Pons (tissue), 1 donor: Measurements from ENCODE around the gene THAP4.
"Not testable (repeated sequence)": the region's sequence is repeated elsewhere in the genome, so short reads cannot be mapped to it uniquely, and the experiment has no call there.

Experiments used
- DNase-seq: peaks from one replicate; pipeline ENCODE4 v3.0.0-alpha.2; 2016; ENCODE audit warnings: low spot score

THAP4 gene

GRCh38 chr2:241612156-241613016 is 24.6 kb downstream of the THAP4 start:
- DNase-seq, result no peak

GRCh38 chr2:241611062-241611461 is 25.9 kb downstream of the THAP4 start:
- DNase-seq, result no peak

GRCh38 chr2:241609859-241610793 is 26.8 kb downstream of the THAP4 start:
- peak; percentile 27 for DNase-seq

GRCh38 chr2:241608881-241609280 is 28.1 kb downstream of the THAP4 start:
- DNase-seq, result no peak

DNA sequence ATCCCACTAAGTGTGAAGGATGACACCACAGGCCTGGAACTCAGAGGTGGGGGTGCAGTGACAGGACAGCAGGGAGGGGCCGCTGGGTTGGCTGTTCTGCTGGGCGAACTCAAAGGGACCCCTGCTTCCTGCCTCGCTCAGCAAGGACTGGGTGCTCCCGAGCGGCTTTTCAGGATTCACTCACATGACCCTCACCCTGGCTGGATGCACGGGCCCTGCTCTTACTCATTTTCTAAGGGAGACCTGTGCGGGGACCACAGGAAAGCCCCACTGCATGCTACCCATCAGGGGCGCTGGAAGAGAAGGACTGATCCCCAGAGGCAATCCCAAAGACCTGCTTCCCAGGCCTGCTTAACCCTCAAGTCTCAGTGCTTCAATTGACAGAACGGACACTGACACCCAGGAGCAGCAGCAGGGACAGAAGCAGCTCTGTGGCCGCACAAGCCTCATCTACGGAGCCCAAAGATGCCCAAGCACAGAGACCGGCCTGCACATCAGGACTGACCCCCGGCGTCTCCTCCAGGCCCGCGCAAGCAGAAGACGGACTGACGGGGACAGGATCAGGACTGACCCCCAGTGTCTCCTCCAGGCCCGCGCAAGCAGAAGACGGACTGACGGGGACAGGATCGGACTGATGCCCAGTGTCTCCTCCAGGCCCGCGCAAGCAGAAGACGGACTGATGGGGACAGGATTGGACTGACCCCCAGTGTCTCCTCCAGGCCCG is 29.6 kb downstream of the THAP4 start:
- DNase-seq, result no peak

- DNase-seq, result no peak
These were observed 30.8 kb downstream of the THAP4 start for GRCh38 chr2:241606186-241606585.

DNA sequence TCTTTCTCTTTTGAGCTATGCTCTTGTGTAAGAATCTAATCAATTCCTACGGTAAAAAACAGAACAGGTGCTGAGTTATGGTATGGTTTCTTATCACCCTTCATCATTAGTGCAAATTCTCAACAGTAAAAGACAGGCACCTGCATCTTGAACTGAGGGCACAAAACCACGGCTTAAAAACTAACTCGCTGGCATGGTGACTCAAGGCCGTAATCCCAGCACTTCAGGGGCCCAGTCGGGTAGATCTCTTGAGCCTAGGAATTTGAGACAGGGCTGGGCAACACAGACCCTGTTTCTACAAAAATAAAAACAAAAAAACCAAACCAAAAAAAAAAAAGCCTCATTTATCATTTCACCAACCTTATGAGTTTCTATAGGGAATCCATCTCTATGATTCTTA is 33.3 kb downstream of the THAP4 start:
- no peak for DNase-seq

DNA sequence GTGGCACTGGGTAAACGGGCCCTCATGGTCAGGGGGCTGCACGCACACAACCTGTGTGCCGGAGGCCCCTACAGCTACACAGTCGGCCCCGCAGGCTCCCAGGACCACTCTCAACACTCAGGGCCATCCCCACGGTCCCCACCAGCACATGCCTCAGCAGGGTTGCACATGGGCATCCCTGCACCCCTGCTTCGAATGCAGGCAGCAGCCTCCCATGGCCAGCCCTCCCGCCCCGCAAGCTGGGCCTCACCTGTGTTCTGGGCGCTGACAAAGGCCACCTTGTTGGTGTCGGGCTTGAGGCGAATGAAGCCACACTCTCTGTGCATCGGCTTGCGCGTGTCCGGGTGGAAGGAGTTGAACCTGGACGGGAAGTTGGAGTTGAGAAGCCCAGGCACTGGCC is 34.2 kb downstream of the THAP4 start:
- DNase-seq, result no peak

GRCh38 chr2:241601841-241602240 is 35.1 kb downstream of the THAP4 start:
- no peak for DNase-seq

DNA sequence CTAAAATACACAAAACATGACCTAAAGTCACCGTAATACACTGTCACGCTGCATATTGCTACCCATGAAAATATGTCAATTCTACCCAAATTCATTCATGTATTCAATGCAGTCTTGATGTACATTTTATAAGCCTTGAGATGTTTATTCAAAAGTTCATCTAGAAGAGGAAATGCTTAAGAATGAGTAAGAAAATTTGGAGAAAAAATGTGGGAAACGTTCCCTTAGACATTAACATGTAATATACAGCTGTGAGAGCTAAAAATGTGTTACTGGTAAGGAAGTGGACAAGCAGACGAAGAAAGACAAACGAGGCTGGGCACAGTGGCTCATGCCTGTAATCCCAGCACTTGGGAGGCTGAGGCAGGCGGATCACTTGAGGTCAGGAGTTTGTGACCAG is 37.3 kb downstream of the THAP4 start:
- no peak for DNase-seq

DNA sequence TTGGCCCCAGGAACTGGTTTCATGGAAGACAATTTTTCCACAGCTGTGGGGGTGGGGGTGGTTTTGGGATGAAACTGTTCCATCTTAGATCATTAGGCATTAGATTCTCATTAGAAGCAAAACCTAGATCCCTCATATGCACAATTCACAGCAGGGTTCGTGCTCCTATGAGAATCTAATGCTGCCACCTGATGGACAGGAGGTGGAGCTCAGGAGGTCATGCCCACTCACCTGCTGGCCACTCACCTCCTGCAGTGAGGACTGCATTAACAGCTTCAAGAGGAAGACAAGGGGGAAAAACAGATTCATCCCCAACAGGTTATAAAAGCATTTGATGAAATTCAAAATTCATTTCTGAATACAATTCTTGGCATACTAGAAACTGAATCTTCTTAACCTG is 38.5 kb downstream of the THAP4 start:
- DNase-seq, result no peak

GRCh38 chr2:241598061-241598460 is 38.9 kb downstream of the THAP4 start:
- no peak for DNase-seq

- DNase-seq, result no peak
These were observed 39.4 kb downstream of the THAP4 start for GRCh38 chr2:241597561-241597960.

GRCh38 chr2:241595600-241596140 is 41.3 kb downstream of the THAP4 start:
- no peak for DNase-seq

DNA sequence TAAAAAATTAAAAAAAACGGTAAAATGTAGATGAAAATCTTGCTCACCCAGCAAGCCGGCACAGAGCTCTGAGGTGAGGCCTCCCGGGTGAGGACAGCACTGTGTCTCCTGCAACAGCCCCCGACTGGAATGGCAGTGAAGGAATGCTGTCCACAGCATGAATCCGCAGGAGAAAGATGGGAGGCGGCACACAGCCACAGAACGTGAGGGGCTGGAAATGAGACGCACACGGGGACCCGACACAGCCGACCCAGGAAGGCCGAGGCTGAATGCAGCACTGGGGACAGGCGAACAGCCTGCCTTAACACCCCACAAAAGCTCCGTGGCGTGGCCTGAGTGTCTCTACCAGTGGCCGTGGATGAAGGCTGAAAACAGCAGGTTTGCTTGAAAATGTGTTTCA is 43.7 kb downstream of the THAP4 start:
- DNase-seq, result no peak

GRCh38 chr2:241592126-241592845 is 44.7 kb downstream of the THAP4 start:
- no peak for DNase-seq

DNA sequence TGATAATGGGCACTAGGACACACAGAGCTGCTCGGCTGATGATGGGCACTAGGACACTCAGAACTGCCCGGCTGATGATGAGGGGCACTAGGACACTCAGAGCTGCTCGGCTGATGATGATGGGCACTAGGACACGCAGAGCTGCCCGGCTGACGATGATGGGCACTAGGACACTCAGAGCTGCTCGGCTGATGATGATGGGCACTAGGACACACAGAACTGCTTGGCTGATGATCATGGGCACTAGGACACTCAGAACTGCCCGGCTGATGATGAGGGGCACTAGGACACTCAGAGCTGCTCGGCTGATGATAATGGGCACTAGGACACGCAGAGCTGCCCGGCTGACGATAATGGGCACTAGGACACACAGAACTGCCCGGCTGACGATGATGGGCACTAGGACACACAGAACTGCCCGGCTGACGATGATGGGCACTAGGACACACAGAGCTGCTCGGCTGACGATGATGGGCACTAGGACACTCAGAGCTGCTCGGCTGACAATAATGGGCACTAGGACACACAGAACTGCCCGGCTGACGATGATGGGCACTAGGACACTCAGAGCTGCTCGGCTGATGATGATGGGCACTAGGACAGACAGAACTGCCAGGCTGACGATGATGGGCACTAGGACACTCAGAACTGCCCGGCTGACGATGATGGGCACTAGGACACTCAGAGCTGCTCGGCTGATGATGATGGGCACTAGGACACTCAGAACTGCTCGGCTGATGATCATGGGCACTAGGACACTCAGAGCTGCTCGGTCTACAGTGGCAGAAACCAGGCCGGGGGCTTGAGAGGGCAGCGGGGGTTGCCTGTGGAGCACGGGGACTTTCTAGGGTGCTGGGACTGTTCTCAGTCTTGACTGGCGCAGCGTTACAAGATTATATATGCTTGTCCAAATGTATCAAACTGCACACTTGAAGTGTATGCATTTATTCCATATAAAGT is 46.2 kb downstream of the THAP4 start:
- DNase-seq, result not testable (repeated sequence)

DNA sequence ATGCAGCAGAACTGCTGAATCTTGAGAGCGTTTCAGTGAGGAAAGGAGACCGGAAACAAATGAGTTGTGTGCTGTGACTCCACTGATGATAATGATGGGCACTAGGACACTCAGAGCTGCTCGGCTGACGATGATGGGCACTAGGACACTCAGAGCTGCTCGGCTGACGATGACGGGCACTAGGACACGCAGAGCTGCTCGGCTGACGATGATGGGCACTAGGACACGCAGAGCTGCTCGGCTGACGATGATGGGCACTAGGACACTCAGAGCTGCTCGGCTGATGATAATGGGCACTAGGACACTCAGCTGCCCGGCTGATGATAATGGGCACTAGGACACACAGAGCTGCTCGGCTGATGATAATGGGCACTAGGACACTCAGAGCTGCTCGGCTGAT is 47.1 kb downstream of the THAP4 start:
- not testable (repeated sequence) for DNase-seq

DNA sequence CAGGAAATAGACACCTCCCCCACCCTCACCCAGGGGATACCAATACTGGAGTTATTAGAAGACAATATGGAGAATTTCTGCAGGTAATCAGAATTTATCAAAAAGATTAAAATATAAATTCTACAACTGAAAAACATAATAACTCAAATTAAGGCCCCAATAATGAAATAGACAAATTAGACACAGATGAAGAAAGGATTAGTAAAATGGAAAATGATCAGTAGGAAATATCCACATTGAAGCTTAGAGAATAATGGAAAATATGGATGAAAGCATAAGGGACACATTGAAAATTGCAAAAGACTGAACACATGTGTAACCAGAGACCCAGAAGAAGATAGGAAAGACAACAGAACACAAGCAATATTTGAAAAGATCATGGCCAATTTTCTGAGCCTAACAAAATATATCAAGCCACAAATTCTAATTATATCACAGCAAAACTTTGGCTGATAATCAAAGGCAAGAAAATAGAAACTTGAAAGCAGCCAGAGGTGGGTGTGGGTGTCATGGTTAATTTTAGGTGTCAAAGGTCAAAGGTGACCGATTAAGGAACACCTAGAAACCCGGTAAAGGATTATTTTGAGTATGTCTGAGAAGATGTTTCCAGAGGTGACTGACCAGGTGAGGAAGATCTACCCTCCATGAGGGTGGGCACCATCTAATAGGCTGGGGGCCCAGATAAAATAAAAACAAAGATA is 50.2 kb downstream of the THAP4 start:
- no peak for DNase-seq

GRCh38 chr2:241584436-241584835 is 52.5 kb downstream of the THAP4 start:
- DNase-seq, result no peak
